Sigmoid colon (tissue), 7 donors: ENCODE results near the gene ULBP3. TPM values are rescaled to one million over a fixed set of nuclear protein-coding genes. Genes with fewer than 3 reads are reported as not detected.

Experiments
- DNase-seq: peaks from one replicate; pipeline ENCODE4 v3.0.0-alpha.2; 2019
- H3K27ac ChIP-seq, 4 donors: fragments of 200-600 bp; sonication (generic); one replicate each; pipeline ENCODE4 v1.5.1; 2016 to 2019; ENCODE audit warnings: mild to moderate bottlenecking in 1 of 4
- H3K27me3 ChIP-seq, 3 donors: fragments of 200-600 bp; sonication (generic); one replicate each; pipeline ENCODE4 v1.5.1; 2019; ENCODE audit warnings: mild to moderate bottlenecking in 1 of 3
- H3K36me3 ChIP-seq, 4 donors: fragments of 200-600 bp; sonication (generic); one replicate each; pipeline ENCODE4 v1.5.1; 2016 to 2019
- H3K4me1 ChIP-seq, 4 donors: fragments of 200-600 bp; sonication (generic); one replicate each; pipeline ENCODE4 v1.5.1; 2017 to 2019
- H3K4me3 ChIP-seq, 4 donors: fragments of 200-600 bp; sonication (generic); one replicate each; pipeline ENCODE4 v1.5.1; 2017 to 2019; ENCODE audit warnings: mild to moderate bottlenecking in 2 of 4, moderate library complexity in 1 of 4
- H3K9me3 ChIP-seq, 4 donors: fragments of 200-600 bp in 3 of 4; sonication (generic) in 3 of 4; one replicate each; pipeline versions ENCODE4 v1.5.1 to v1.6.1; 2013 to 2019
- EP300 ChIP-seq, 4 donors: sonication (generic); formaldehyde crosslinking; IDR thresholded peaks; one replicate each; pipeline ENCODE4 v1.6.1; 2017; ENCODE audit warnings: antibody characterized with exemption in 4 of 4
- POLR2A ChIP-seq, 2 donors: fragments of 450-650 bp; IDR thresholded peaks; one replicate each; pipeline ENCODE4 v1.6.1; 2016; ENCODE audit warnings: antibody characterized with exemption in 2 of 2, mild to moderate bottlenecking in 2 of 2, moderate library complexity in 2 of 2
- POLR2AphosphoS5 ChIP-seq, 4 donors: sonication (generic); formaldehyde crosslinking; IDR thresholded peaks; one replicate each; pipeline ENCODE4 v1.6.1; 2017; ENCODE audit warnings: antibody characterized with exemption in 4 of 4
- WGBS, 2 donors: extraction: QIAGEN DNeasy Blood & Tissue Kit; methylation state at CpG; one replicate each; pipeline ENCODE4 v1.1.7; 2013; 5-methylcytosine and 5-hydroxymethylcytosine counted together
- intact Hi-C: fragments of 100-400 bp; cut with DNase I; formaldehyde crosslinking; loops from one replicate; pipeline ENCODE4 v1.15.1; 2023
- polyA plus RNA-seq, 3 donors: library from polyadenylated mRNA; stranded (reverse); fragments of 200-250 nt; gene quantifications; one replicate each; pipeline ENCODE4 v1.2.3, GENCODE V29; 2013
- total RNA-seq, 4 donors: library from RNA; depleted of rRNA; stranded (reverse); fragments of >200 nt; gene quantifications; one replicate each; pipeline ENCODE4 v1.1.0, GENCODE V29; 2016
- TF ChIP-seq, protein P1 (sequence below), 4 experiments: fragments of 450-650 bp in 3 of 4; fragments of 200-600 bp in 1 of 4; IDR thresholded peaks; one replicate each; pipeline ENCODE4 v1.5.1; 2016 to 2019; ENCODE audit warnings: antibody characterized with exemption in 4 of 4, mild to moderate bottlenecking in 3 of 4, moderate library complexity in 2 of 4
- donor health status: healthy with polysubstance abuse.
- donor health status: Bipolar disorder and iron deficiency.
- donor health status: healthy.

The ULBP3 gene
- total and polyA plus RNA-seq, 7 donors, result 0.95 to 1.5 TPM; not detected in 5

DNA sequence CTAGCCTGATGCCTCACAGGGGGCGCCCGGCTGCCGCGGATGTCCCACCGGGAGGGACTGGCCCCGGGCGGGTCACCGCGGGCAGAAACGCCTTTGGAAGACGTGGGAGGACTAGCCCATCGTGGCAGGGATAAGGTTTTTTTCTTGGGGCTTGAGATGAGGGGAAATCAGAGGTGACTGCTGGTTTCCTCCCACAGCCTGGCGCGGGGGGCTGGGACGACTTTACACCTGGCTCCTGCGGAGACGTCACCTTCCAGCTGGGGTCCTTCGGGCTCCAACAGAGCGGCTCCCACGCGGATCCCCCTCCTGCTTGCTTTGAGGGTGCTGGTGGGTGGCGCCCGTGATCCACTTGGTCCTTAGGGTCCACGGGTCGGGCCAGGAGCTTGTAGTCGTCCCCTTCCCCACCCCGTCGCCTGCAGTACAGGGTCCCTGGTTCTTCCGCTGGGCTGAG, 11.4 kb downstream of the ULBP3 start:
- Histone ChIP-seq H3K4me1 (no peaks in the 10 kb centered on the region), H3K4me3 (no peak overlapping the region), H3K9me3 (no peaks in the 10 kb centered on the region), H3K36me3 (no peaks in the 10 kb centered on the region), H3K27ac (no peak overlapping the region), H3K27me3 (peaks cover 0 to 33% (median 0%) of the 10 kb centered on the region in 3 donors)
- TF ChIP-seq EP300 (IDR thresholded peaks at IDR 0.05), result no peak
- no peak for TF ChIP-seq POLR2A (IDR thresholded peaks at IDR 0.05)
- TF ChIP-seq, protein P1, sequence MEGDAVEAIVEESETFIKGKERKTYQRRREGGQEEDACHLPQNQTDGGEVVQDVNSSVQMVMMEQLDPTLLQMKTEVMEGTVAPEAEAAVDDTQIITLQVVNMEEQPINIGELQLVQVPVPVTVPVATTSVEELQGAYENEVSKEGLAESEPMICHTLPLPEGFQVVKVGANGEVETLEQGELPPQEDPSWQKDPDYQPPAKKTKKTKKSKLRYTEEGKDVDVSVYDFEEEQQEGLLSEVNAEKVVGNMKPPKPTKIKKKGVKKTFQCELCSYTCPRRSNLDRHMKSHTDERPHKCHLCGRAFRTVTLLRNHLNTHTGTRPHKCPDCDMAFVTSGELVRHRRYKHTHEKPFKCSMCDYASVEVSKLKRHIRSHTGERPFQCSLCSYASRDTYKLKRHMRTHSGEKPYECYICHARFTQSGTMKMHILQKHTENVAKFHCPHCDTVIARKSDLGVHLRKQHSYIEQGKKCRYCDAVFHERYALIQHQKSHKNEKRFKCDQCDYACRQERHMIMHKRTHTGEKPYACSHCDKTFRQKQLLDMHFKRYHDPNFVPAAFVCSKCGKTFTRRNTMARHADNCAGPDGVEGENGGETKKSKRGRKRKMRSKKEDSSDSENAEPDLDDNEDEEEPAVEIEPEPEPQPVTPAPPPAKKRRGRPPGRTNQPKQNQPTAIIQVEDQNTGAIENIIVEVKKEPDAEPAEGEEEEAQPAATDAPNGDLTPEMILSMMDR (IDR thresholded peaks at IDR 0.05), result no peak
- TF ChIP-seq POLR2AphosphoS5 (IDR thresholded peaks at IDR 0.05), result no peak
- 83 to 85% methylated on average over 29 of the region's 29 CpGs for WGBS, 2 donors
- DNase-seq, result no peak
- intact Hi-C loops, result no loop called here

DNA sequence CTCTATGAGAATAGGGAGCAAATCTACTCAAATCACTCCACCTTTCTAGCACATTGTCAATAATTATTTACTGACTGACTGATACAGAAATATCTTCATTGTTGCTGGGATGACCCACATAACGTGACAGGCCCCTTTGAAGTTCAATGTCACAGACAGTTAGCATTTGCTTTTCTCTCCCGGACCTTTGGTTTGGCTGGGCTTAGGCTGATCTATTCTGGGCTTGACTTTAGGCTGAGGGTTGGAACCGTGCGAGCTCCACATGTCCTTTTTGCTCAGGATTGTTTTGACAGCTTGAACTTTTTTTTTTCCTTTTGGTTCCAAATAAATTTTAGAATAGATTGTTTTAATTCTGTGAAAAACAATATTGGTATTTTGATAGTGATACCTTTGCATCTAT, 12.0 kb downstream of the ULBP3 start:
- H3K4me3 ChIP-seq, result no peak overlapping the region
- TF ChIP-seq, protein P1 (IDR thresholded peaks at IDR 0.05), result no peak
- no peak for TF ChIP-seq POLR2A (IDR thresholded peaks at IDR 0.05)
- no peak for TF ChIP-seq POLR2AphosphoS5 (IDR thresholded peaks at IDR 0.05)
- TF ChIP-seq EP300 (IDR thresholded peaks at IDR 0.05), result no peak
- H3K4me1 ChIP-seq, result no peaks in the 10 kb centered on the region
- WGBS, 2 donors, result 77 to 82% methylated on average over 4 of the region's 4 CpGs
- no peak overlapping the region for H3K27ac ChIP-seq
- DNase-seq, result no peak
- H3K27me3 ChIP-seq, result peaks cover 0 to 36% (median 0%) of the 10 kb centered on the region in 3 donors
- H3K36me3 ChIP-seq, result no peaks in the 10 kb centered on the region
- intact Hi-C loops, result no loop called here
- no peaks in the 10 kb centered on the region for H3K9me3 ChIP-seq

DNA sequence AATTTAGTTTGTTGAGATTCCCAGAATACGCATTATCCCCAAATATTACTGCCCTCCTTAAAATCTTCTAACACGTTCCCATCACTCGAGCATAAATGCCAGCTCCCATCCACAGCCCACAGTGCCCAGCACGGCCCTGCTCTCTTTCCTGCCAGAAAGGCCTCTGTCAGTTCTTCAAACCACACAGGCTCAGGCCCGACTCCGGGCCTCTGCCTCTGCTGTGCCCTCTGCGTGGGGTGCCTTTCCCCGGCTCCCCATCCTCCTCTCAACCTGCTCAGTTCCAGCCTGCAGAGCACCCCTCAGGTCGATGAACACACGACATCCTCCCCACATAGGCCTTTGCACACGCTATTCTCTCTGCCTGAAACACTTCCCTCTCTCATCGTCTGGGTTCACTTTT, 12.8 kb downstream of the ULBP3 start:
- intact Hi-C loops, result no loop called here
- Histone ChIP-seq H3K4me1 (no peaks in the 10 kb centered on the region), H3K27me3 (peaks cover 0 to 36% (median 0%) of the 10 kb centered on the region in 3 donors), H3K4me3 (no peak overlapping the region), H3K36me3 (no peaks in the 10 kb centered on the region), H3K27ac (no peak overlapping the region), H3K9me3 (no peaks in the 10 kb centered on the region)
- no peak for TF ChIP-seq POLR2AphosphoS5 (IDR thresholded peaks at IDR 0.05)
- TF ChIP-seq POLR2A (IDR thresholded peaks at IDR 0.05), result no peak
- TF ChIP-seq EP300 (IDR thresholded peaks at IDR 0.05), result no peak
- TF ChIP-seq, protein P1 (IDR thresholded peaks at IDR 0.05), result no peak
- 84 to 87% methylated on average over 12 of the region's 12 CpGs for WGBS, 2 donors
- DNase-seq, result no peak

DNA sequence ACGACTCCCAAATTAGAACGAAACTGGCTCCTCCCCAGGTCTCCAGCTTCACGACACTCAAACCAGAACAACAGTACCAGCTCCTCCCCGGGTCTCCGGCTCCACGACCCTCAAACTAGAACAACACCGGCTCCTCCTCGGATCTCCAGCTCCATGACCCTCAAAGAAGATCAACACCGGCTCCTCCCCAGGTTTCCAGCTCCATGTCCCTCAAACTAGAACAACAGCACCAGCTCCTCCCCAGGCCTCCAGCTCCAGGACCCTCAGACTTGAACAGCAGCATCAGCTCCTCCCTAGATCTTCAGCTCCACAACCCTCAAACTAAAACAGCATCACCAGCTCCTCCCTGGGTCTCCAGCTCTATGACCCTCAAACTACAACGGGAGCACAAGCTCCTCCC, 13.8 kb downstream of the ULBP3 start:
- Histone ChIP-seq H3K4me1 (no peaks in the 10 kb centered on the region), H3K9me3 (no peaks in the 10 kb centered on the region), H3K27ac (no peak overlapping the region), H3K36me3 (no peaks in the 10 kb centered on the region), H3K27me3 (peaks cover 0 to 36% (median 0%) of the 10 kb centered on the region in 3 donors), H3K4me3 (no peak overlapping the region)
- WGBS, 2 donors, result 83 to 87% methylated on average over 10 of the region's 10 CpGs
- no peak for DNase-seq
- TF ChIP-seq POLR2A (IDR thresholded peaks at IDR 0.05), result no peak
- TF ChIP-seq, protein P1 (IDR thresholded peaks at IDR 0.05), result no peak
- TF ChIP-seq EP300 (IDR thresholded peaks at IDR 0.05), result no peak
- TF ChIP-seq POLR2AphosphoS5 (IDR thresholded peaks at IDR 0.05), result no peak
- intact Hi-C loops, result no loop called here

DNA sequence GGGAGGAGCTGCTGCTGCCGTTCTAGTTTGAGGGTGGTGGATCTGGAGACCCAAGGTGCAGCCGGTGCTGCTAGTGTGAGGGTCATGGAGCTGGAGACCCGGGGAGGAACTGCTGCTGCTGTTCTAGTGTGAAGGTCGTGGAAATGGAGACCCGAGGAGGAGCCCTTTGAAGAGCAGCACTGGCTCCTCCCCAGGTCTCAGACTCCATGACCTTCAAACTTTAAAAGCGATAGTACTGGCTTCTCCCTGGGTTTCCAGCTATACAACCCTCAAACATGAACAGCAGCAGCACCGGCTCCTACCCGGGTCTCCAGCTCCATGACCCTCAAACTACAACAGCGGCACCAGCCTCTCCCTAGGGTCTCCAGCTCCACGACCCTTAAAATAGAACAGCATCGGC, 15.5 kb downstream of the ULBP3 start:
- H3K4me3 ChIP-seq, result no peak overlapping the region
- WGBS, 2 donors, result 78 to 84% methylated on average over 11 of the region's 11 CpGs
- DNase-seq, result no peak
- no peak overlapping the region for H3K27ac ChIP-seq
- H3K27me3 ChIP-seq, result peaks cover 0 to 31% (median 0%) of the 10 kb centered on the region in 3 donors
- H3K9me3 ChIP-seq, result no peaks in the 10 kb centered on the region
- no peaks in the 10 kb centered on the region for H3K4me1 ChIP-seq
- TF ChIP-seq, protein P1 (IDR thresholded peaks at IDR 0.05), result no peak
- TF ChIP-seq EP300 (IDR thresholded peaks at IDR 0.05) (no peak), POLR2AphosphoS5 (IDR thresholded peaks at IDR 0.05) (no peak), POLR2A (IDR thresholded peaks at IDR 0.05) (no peak)
- intact Hi-C loops, result no loop called here
- no peaks in the 10 kb centered on the region for H3K36me3 ChIP-seq
